HG03039 (cell line): ENCODE results near the gene EPHB1.

Source experiments
- ATAC-seq: cut with Tn5 transposase; IDR thresholded peaks from one replicate; pipeline ENCODE4 v1.9.1; 2021; ENCODE audit warnings: mild to moderate bottlenecking, moderate library complexity; ENCODE audit not compliant: unreplicated experiment

Gene EPHB1

DNA sequence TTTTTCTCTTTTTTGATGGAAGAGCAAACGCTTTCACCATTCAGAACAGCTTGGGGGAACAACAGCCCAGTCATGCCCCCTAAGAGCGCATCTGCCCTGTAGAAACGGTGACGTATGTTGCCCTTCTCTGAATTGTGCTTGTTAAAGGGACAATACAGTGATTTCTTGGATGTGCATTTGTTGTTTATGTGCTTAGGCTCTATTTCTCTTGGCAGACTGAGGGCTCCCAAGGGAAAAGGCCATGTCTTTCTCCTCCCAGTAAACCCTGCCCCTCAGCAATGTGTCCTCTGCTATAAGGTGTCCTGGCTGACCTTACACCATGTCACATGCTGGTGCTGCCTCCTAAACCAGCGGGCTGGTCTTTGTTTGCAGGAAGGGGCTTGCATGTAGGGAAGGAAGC, 346.1 kb downstream of the EPHB1 start:
- no peak for ATAC-seq

DNA sequence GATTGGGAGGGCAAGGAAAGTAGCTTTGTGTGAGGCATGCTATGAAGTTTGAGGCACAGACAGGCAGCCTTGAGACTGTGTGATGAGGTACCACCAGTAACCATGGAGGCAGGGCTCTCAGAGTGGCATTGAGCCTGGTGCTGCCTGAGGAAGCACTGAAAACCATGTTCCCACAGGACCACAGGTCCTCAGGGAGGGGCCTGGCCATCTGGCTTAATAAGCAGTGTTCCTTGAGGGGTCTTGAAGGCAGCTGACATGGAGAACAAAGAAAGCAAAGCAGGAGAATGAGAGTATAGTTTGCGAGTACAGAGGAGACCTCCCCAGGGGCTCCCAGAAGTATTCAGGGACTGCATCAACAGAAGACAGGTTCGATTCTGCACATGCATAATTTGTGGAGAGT, 346.6 kb downstream of the EPHB1 start:
- ATAC-seq, result no peak

DNA sequence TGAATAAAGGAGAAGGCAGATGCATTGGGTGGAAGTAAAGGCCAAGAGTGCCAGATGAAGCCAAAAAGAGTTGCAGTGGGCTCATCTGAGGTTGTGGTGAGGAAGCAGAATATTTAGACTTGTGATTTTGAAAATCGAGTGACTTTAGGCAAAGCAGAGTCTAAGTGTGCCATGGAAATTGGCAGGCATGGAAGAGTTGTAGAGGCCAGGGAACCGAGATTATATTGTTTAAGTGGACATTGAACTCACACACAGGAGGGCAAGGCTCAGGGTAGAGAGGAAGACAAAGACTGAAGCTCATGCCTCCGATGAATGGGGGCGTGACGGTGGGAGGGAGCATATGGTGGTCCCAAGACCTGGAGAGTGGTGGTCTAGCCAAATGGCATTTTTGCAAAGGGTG, 347.5 kb downstream of the EPHB1 start:
- ATAC-seq, result no peak

DNA sequence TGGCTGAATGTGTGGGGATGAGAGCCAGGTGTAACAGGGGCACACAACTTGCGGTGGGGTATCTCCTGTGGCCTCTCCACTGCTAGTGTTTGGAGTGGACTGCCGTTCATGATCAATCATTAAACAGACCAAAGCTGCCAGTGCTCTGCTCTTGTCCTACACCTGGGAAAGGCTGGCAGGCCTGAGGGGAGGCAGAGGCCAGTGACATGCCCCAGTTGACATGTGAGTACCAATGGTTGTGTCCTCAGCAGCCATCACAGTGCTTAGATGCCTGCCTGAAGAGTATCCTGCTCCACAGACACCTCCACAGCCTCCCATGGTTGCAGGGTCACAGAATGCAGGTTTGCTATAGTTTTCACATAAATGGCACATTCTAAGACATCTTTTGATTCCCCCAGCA, 348.4 kb downstream of the EPHB1 start:
- no peak for ATAC-seq

DNA sequence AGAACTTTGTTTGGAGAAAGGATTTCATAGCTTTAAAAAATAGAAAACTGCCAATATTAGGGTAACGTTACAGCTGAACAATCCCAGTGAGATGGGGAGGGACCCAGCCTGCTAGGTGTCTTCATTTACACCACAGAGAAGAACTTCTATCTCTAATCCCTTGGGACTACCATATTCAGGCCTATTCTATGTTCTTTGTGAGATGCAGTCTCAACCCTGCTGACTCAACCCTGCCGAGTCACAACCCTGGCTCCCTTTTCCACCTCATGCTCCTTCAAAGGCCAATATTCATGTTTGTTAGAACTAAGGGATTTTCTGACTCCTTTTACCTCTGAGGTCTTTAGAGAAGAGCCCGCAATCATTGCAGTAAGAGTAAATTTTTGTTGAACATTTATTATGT, 350.5 kb downstream of the EPHB1 start:
- ATAC-seq, result no peak

DNA sequence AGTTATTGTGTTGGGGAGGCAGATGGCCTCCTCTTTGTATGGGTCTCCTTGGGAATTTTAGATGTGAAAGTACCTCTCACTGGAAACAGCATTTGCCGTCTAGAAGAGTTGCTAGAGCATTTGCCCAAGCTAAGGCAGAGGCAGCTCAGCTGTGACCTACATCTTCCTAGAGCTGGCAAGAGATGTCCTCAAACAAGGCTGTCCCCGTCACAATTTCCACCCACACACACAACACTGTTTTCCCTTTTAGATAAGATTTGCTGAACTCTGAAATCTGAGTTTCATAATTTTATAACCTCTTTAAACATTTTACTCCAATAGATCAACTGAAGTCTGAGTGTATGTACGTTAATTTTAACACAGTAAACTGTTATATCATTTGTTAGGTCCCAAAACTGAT, 352.6 kb downstream of the EPHB1 start:
- ATAC-seq, result no peak

DNA sequence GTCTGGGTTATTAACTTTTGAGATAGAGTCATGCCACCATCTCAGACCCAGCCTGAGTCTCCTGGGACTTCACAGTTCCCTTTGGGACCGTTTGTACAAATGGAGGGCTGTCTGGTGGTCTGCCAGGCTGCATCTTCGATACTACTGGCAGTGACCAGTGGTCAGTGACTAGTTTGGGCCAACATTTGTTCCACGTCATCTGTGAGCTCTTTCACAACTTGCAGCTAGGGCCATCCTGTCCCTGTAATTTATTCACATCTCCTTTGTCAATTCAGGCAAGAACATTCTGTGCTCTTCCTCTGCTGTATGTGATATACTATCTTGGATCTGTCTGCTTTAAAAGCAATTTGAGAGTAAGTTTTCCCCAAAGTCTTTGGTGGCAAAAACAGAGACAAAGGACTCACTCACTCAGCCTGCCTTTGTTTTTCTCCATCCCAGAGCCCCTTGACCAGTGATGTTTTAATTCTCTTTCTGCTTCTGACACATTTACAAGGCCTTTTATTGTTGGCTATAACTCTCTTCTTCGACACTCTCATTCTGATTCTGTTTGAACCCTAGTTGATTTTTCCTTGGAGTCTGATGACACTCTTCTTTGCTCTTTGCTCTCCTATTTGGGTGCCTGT, 353.4 kb downstream of the EPHB1 start:
- no peak for ATAC-seq

DNA sequence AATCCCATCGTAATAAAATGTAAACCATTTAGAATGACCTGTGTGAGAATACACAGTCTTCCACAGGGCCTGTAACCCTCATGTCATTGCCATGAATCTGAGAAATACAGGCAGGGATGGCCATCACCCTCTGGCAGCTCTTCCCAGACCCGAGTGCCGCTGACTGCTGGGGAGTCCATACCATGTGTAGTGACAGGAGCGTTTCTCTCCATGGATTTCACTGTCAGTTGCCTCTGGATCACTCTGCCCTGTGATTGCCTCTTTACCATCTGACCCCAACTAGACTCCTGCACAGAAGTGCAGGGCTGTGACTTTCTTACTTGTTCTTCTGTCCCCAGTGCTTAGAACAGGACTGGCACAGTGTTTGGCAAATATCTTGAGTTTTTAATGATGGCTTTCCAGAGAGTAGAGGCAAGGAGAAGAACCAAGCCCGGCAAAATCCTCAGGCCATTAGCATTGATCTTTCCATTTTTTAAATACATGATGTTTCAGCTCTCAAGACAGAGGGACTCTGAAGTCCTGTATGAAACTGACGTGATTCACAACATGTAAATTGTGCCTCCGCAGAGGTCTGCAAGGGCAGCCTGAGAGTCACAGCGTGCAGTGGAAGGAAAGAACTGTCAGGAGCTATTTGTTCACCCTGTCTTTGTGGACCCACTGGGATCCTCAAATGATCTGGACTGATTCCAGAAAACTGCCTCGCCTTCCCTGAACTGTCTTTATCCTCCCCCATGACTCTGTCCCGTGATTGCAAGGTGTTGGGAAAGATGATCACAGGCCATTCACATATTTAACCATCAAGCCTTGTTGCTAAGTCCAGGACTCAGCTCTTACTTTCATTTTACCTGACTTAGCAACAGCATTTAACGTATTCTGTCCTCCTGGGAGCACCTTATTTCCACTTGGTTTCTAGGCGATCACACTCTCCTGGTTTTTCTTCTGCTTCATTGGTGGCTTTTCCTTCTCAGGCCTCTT, 354.9 kb downstream of the EPHB1 start:
- ATAC-seq, result no peak

DNA sequence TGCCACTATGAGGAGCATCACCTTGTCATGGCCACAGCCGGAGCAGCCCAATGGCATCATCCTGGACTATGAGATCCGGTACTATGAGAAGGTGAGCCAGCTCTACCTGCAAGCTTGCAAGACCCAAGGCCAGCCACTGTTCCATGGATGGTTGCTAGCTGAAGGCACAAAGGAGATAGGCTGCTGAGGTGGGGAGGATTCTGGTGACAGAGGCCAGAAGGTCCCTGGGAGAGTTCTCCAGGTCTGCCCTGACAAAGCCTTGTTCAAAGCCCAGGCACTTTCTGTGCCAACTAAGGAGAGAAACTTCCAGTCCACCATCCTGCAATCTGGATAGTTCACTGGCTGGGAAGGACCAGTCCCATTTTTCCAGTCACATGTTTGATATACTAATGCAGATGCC, 359.1 kb downstream of the EPHB1 start:
- no peak for ATAC-seq

DNA sequence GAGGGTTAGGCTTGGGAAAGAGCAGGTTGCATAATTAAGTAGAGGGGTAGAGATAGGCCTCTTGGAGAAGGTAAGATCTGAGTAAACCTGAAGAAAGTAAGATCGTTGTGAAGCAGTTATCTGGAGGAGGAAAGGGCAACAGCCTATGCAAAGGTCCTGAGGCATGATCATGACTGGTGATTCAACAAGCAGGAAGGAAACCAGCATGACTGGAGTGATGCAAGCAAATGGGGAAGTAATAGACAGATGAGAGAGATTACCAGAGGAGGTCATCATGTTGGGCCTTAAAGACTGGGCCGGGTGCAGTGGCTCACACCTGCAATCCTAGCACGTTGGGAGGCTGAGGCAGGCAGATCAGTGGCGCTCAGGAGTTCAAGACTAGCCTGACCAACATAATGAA, 360.2 kb downstream of the EPHB1 start:
- no peak for ATAC-seq

DNA sequence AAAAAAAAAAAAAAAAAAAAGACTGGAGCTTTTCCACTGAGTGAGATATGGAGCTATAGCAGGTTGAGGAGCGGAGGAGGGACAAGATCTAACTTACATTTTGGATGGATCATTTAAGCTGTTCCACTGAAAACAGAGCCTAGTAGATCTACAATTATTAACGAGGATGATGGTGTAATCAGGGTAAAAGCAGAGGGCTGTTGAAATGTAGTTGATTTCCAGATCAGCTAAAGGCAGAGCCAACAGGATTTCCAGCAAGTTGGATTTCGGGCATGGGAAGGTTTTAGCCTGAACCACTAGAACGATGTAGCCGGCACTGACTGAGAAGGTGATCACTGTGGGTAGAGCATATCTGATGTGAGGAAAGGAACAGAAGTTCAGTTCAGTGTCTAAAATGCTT, 360.7 kb downstream of the EPHB1 start:
- ATAC-seq, result no peak

DNA sequence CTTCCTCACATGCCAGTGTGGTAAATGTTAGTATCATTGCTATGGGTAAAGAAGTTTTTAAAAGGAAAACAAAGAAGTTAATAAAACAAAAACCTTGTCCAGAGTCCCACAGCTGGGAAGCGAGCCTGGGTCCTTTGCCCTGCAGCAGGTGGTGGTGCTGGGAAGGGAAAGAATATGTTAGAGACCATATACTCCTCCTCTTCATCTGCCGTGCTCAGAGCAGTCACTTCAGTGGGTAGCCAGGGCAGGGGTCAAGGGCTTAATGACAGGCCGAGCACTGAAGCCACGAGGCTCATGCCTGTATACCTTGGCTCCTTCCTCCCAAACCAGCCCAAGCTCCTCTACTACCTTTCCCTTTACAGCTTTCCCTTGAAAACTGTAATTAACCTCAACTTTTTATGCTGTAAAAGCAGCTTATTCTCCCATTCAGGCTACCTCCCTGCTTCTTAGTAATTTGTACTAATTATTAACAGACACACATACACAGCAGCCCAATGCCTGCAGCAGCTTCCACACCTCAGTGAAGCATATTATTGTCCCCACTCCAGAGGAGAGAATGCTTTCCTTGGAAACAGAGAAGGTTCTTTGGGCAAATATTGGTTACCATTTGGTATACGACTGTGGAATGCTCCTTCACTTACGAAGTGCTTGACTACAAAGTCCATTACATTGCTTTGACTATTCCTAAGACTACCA, 362.1 kb downstream of the EPHB1 start:
- ATAC-seq, result no peak

DNA sequence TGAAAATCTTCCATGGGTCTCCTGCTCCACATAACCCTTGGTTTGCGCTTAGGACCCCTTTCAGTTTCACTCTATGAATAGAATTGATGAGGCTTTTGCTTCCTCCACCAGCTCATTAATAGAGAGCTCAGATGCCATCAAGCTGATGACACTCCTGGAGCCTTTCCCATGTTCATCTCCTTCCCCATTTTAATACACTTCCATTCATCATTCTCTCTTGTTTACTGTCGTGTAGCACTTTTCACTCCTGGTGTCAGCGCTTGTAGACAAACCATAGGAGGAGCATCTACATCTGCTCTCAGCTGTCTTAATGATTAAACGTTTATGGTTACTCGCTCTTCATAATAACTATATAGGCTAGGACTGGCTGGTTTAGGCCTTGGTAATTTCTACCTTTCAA, 363.5 kb downstream of the EPHB1 start:
- ATAC-seq, result no peak

DNA sequence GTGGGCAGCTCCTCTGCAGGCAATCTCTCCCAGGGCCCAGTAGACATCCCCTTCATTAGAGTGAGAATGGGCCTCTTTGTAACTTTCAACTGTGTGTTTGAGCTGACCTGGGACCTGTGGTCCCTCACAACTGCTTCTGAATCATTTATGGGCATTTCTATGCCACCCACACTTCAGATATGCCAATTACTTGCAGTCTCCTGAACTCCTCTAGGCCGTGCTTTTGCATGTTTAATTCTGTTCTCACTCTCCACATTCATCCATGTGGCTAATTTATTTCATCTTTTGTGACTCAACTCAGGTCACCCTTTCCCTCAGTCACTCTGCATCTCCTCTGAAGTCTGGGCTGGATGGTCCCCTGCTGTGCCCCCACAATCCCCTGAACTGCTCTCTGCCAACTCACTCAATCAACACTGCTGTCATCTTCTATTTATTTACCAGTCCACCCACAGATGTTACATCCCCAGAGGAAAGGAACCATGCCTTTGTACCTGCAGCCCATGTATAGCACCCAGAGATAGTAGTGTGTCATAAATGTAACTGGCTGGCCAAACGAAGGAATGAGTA, 364.7 kb downstream of the EPHB1 start:
- no peak for ATAC-seq

DNA sequence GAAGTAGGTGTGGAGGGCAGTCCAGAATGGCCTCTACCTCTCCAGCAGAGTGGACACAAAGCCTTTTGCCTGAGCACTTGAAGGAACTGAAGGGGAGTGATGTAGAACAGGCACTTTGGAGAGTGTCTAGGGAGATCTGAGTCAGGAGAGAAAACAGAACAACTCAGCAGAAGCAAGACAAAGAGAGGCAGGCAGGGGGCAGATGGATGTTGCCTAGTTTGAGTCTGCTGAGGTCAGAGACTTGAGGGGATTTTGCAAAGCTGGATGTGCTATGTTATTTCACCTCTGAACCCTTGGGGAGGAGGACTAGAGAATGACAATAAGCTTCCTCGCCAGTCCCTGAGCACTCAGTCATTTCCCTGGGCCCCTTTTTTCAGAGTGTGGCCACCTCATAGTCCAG, 366.4 kb downstream of the EPHB1 start:
- no peak for ATAC-seq

DNA sequence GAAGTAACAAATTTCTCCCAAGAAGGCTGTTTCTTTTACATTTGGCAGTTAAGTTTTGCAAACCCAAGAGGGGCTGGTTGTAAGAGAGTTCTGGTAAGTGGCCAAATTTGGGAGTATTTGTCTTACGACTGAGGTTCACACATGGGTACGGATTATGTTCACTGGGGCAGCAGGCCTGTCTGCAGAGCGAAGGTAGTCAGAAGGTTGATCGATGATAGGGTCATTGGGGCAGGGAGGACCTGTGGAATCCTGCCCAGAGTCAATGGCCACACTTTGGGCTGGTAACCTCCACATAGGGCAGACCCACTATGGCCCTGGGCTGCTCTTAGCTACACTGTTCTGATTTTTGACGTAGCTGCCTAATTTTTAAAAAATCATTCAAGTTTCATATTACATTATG, 368.6 kb downstream of the EPHB1 start:
- ATAC-seq, result no peak

DNA sequence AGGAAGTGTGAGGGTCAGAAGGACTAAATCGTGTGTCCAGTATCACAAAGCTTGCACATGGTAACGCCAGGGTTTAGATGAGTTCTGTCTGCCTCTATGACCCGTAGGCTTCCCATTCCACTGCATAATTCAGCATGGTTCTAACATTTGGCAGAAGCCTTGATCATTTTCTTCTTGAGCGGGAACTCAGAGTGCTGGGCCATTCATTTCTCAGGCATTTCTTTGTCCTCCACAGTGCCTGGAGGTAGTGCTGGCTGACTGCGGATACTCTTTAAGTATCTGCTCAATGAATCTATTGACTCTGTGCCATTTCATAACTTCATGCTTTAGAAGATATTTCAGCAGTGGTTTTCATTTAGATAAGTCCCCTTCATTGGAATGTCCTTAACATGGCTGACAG, 370.2 kb downstream of the EPHB1 start:
- ATAC-seq, result no peak

DNA sequence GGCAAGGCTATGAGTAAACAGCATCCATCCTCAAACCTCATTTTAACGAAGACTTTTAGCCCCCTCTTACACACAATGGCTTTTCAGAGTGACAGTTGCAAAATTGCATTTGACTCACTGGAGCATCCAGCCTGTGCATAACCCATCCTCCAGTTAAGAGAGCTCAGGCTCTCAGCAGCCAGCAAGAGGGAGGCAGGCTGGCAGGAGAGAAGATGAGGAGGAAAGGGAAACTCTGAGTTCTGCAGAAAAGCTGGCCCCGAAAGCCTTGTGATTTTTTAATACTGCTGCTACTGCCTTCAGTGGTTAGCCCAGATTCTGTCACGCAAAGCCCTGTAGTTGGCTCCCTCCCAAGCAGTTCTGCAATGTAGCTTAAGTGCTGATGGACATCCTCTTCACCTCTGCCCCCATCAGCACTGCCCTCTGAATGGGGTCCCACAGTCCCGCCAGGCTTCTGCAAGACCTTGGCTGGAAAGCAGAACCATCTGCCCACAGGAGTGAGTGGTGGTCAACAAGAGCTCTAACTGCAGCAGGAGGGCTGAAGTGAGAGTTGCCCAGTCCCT, 371.3 kb downstream of the EPHB1 start:
- ATAC-seq, result no peak

DNA sequence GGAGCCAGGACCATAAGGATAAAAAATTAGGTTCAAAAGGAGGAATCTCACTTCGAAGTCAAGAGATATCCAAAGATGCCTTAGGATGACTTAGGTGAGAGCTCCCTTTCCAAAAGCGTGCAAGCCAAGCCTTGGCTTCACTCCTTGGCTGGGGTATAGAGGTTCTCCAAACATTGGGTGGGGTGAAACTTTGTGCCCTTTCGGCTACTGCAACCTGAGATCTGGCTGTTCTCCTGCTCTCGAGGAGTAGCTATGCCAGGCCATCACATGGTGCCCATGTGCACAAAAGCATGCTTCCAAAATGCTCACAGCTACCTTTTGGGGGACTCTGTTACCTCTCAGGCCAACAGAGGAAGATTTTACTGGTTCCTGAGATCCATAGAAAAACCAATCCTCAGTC, 373.8 kb downstream of the EPHB1 start:
- ATAC-seq, result no peak

DNA sequence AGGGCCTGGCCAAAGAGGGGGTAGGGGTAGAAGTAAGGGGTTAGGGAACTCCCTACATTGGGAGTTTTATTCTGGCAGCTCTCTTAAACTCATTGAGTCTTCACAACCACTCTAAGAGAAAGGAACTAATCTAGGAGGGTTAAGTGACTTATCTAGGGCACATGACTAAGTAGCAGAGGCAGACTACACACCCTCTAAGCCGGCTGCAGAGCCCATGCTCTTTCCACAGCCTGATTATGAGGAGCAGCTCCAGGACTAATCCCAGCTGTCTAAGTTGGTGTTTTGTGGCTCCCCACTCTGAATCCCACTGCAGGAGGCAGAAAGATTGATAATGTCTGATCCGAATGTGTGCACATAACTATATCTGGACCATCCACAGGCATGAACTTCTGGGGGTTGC, 374.6 kb downstream of the EPHB1 start:
- no peak for ATAC-seq

DNA sequence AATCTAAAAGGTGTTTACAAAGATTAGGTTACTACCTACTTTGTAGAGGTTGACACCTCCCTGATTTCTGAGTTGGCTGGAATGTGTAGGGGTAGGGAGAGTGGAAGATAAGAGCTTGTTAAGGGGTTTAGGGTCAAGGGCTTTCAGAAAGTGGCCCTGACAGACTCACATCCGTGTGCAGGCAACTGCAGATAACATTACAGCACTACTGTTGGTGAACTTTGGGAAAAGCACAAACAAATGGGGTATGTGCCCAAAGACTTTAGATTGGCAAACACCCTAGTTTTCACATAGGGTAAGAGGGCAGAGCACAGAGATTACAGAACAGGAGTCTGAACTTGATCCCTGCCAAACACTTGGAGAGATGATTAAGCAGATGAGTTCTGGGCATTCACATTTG, 375.7 kb downstream of the EPHB1 start:
- no peak for ATAC-seq
